ENCODE data around the gene NPTN. TPM values are rescaled to one million over a fixed set of nuclear protein-coding genes. Genes with fewer than 3 reads are reported as not detected.

Gene NPTN
- polyA plus RNA-seq, 1 donor from 2014 or later = 27.1 TPM

GRCh38 chr15:73621286-73621826 is 11.8 kb downstream of the NPTN start:
- H3K27ac Mint-ChIP-seq = no peak overlapping the region
- H3K4me3 Mint-ChIP-seq = no peak overlapping the region
- H3K4me1 Mint-ChIP-seq = peaks cover 10 to 47% (median 34%) of the 10 kb centered on the region in 3 donors
- peaks cover 1% of the 10 kb centered on the region for H3K36me3 Mint-ChIP-seq
- no peaks in the 10 kb centered on the region for H3K27me3 Mint-ChIP-seq
- H3K9me3 Mint-ChIP-seq = no peaks in the 10 kb centered on the region

GRCh38 chr15:73620078-73620477 is 13.1 kb downstream of the NPTN start:
- Mint-ChIP-seq H3K27ac (no peak overlapping the region), H3K4me3 (no peak overlapping the region), H3K27me3 (no peaks in the 10 kb centered on the region), H3K4me1 (peaks cover 6 to 54% (median 34%) of the 10 kb centered on the region in 3 donors), H3K9me3 (no peaks in the 10 kb centered on the region), H3K36me3 (peaks cover 1% of the 10 kb centered on the region)

- peaks cover 1% of the 10 kb centered on the region for H3K36me3 Mint-ChIP-seq
- no peaks in the 10 kb centered on the region for H3K27me3 Mint-ChIP-seq
- no peak overlapping the region for H3K27ac Mint-ChIP-seq
- H3K4me3 Mint-ChIP-seq = no peak overlapping the region
- no peaks in the 10 kb centered on the region for H3K9me3 Mint-ChIP-seq
- H3K4me1 Mint-ChIP-seq = peaks cover 1 to 43% (median 31%) of the 10 kb centered on the region in 3 donors
Measured at GRCh38 chr15:73617913-73618312, 15.3 kb downstream of the NPTN start.

GRCh38 chr15:73617301-73617831 is 15.8 kb downstream of the NPTN start:
- H3K27ac Mint-ChIP-seq = no peak overlapping the region
- peaks cover 1% of the 10 kb centered on the region for H3K36me3 Mint-ChIP-seq
- H3K27me3 Mint-ChIP-seq = no peaks in the 10 kb centered on the region
- no peaks in the 10 kb centered on the region for H3K9me3 Mint-ChIP-seq
- no peak overlapping the region for H3K4me3 Mint-ChIP-seq
- peaks cover 4 to 41% (median 31%) of the 10 kb centered on the region in 3 donors for H3K4me1 Mint-ChIP-seq

GRCh38 chr15:73608941-73609340 is 24.2 kb downstream of the NPTN start:
- H3K9me3 Mint-ChIP-seq = no peaks in the 10 kb centered on the region
- no peaks in the 10 kb centered on the region for H3K36me3 Mint-ChIP-seq
- H3K4me1 Mint-ChIP-seq = peaks cover 18 to 39% (median 23%) of the 10 kb centered on the region in 3 donors
- H3K27ac Mint-ChIP-seq = no peak overlapping the region
- H3K27me3 Mint-ChIP-seq = no peaks in the 10 kb centered on the region
- no peak overlapping the region for H3K4me3 Mint-ChIP-seq

GRCh38 chr15:73608475-73608874 is 24.7 kb downstream of the NPTN start:
- H3K27me3 Mint-ChIP-seq = no peaks in the 10 kb centered on the region
- no peak overlapping the region for H3K27ac Mint-ChIP-seq
- H3K4me3 Mint-ChIP-seq = peak overlapping the region in 1 of 4 donors; percentile 23
- peaks cover 18 to 39% (median 23%) of the 10 kb centered on the region in 3 donors for H3K4me1 Mint-ChIP-seq
- no peaks in the 10 kb centered on the region for H3K9me3 Mint-ChIP-seq
- no peaks in the 10 kb centered on the region for H3K36me3 Mint-ChIP-seq

GRCh38 chr15:73607843-73608242 is 25.3 kb downstream of the NPTN start:
- Mint-ChIP-seq H3K27me3 (no peaks in the 10 kb centered on the region), H3K9me3 (peaks cover 0 to 1% (median 0%) of the 10 kb centered on the region in 3 donors), H3K4me1 (peaks cover 21 to 36% (median 28%) of the 10 kb centered on the region in 3 donors), H3K4me3 (no peak overlapping the region), H3K36me3 (no peaks in the 10 kb centered on the region), H3K27ac (no peak overlapping the region)

- peak overlapping the region in 1 of 4 donors; percentile 31 for H3K4me3 Mint-ChIP-seq
- no peaks in the 10 kb centered on the region for H3K36me3 Mint-ChIP-seq
- H3K9me3 Mint-ChIP-seq = peaks cover 0 to 1% (median 0%) of the 10 kb centered on the region in 3 donors
- no peaks in the 10 kb centered on the region for H3K27me3 Mint-ChIP-seq
- H3K27ac Mint-ChIP-seq = no peak overlapping the region
- peaks cover 19 to 36% (median 29%) of the 10 kb centered on the region in 3 donors for H3K4me1 Mint-ChIP-seq
Measured at GRCh38 chr15:73607405-73607804, 25.8 kb downstream of the NPTN start.

- Mint-ChIP-seq H3K4me3 (no peak overlapping the region), H3K27ac (peak overlapping the region in 1 of 3 donors; percentile 85), H3K27me3 (no peaks in the 10 kb centered on the region), H3K36me3 (no peaks in the 10 kb centered on the region), H3K9me3 (peaks cover 0 to 1% (median 0%) of the 10 kb centered on the region in 3 donors), H3K4me1 (peaks cover 14 to 32% (median 29%) of the 10 kb centered on the region in 3 donors)
Measured at GRCh38 chr15:73605759-73606436, 27.3 kb downstream of the NPTN start.

GRCh38 chr15:73604477-73604876 is 28.7 kb downstream of the NPTN start:
- no peak overlapping the region for H3K4me3 Mint-ChIP-seq
- H3K27me3 Mint-ChIP-seq = no peaks in the 10 kb centered on the region
- H3K36me3 Mint-ChIP-seq = no peaks in the 10 kb centered on the region
- no peak overlapping the region for H3K27ac Mint-ChIP-seq
- peaks cover 12 to 27% (median 23%) of the 10 kb centered on the region in 3 donors for H3K4me1 Mint-ChIP-seq
- H3K9me3 Mint-ChIP-seq = peaks cover 0 to 1% (median 0%) of the 10 kb centered on the region in 3 donors

GRCh38 chr15:73602992-73603391 is 30.2 kb downstream of the NPTN start:
- Mint-ChIP-seq H3K27me3 (no peaks in the 10 kb centered on the region), H3K36me3 (no peaks in the 10 kb centered on the region), H3K4me3 (no peak overlapping the region), H3K4me1 (peaks cover 7 to 23% (median 13%) of the 10 kb centered on the region in 3 donors), H3K9me3 (peaks cover 0 to 1% (median 0%) of the 10 kb centered on the region in 3 donors), H3K27ac (no peak overlapping the region)

GRCh38 chr15:73602446-73602843 is 30.7 kb downstream of the NPTN start:
- H3K36me3 Mint-ChIP-seq = no peaks in the 10 kb centered on the region

GRCh38 chr15:73601451-73602445 is 31.4 kb downstream of the NPTN start:
- Mint-ChIP-seq H3K9me3 (peaks cover 0 to 1% (median 0%) of the 10 kb centered on the region in 3 donors), H3K36me3 (no peaks in the 10 kb centered on the region), H3K4me3 (no peak overlapping the region), H3K4me1 (peaks cover 6 to 11% (median 11%) of the 10 kb centered on the region in 3 donors), H3K27me3 (no peaks in the 10 kb centered on the region), H3K27ac (no peak overlapping the region)

More at GRCh38 chr15:73602446-73602843, 30.7 kb downstream of the NPTN start:
- H3K27me3 Mint-ChIP-seq = no peaks in the 10 kb centered on the region
- no peak overlapping the region for H3K27ac Mint-ChIP-seq
- H3K4me1 Mint-ChIP-seq = peaks cover 10 to 18% (median 10%) of the 10 kb centered on the region in 3 donors
- H3K4me3 Mint-ChIP-seq = no peak overlapping the region
- H3K9me3 Mint-ChIP-seq = peaks cover 0 to 1% (median 0%) of the 10 kb centered on the region in 3 donors

- Mint-ChIP-seq H3K27me3 (no peaks in the 10 kb centered on the region), H3K27ac (no peak overlapping the region), H3K4me1 (peaks cover 6 to 15% (median 11%) of the 10 kb centered on the region in 3 donors), H3K4me3 (no peak overlapping the region), H3K9me3 (peaks cover 0 to 1% (median 0%) of the 10 kb centered on the region in 3 donors), H3K36me3 (no peaks in the 10 kb centered on the region)
Measured at GRCh38 chr15:73600413-73601335, 32.5 kb downstream of the NPTN start.
